ENCODE data around the gene ZBTB46.

The ZBTB46 gene

GRCh38 chr20:63705232-63706026, 125.6 kb downstream of the ZBTB46 start:
- H3K4me3 ChIP-seq (ENCODE audit: low read depth, low read length) = no peak overlapping the region
- H3K36me3 ChIP-seq = peaks cover 53% of the 10 kb centered on the region
- H3K27ac ChIP-seq = no peak overlapping the region
- no peaks in the 10 kb centered on the region for H3K9me3 ChIP-seq (ENCODE audit: severe bottlenecking)
- no peaks in the 10 kb centered on the region for H3K27me3 ChIP-seq (ENCODE audit: insufficient read depth, low read depth, severe bottlenecking)
- no peak for TF ChIP-seq CTCF (IDR thresholded peaks at IDR 0.05; ENCODE audit: low read depth, low read length)
- DNase-seq = no peak

- H3K4me3 ChIP-seq (ENCODE audit: low read depth, low read length) = no peak overlapping the region
- H3K9me3 ChIP-seq (ENCODE audit: severe bottlenecking) = no peaks in the 10 kb centered on the region
- no peak for DNase-seq
- no peak overlapping the region for H3K27ac ChIP-seq
- peaks cover 47% of the 10 kb centered on the region for H3K36me3 ChIP-seq
- no peaks in the 10 kb centered on the region for H3K27me3 ChIP-seq (ENCODE audit: insufficient read depth, low read depth, severe bottlenecking)
- no peak for TF ChIP-seq CTCF (IDR thresholded peaks at IDR 0.05; ENCODE audit: low read depth, low read length)
Observed at GRCh38 chr20:63704749-63705117, 126.3 kb downstream of the ZBTB46 start.

- TF ChIP-seq CTCF (IDR thresholded peaks at IDR 0.05; ENCODE audit: low read depth, low read length) = no peak
- Histone ChIP-seq H3K9me3 (ENCODE audit: severe bottlenecking) (no peaks in the 10 kb centered on the region), H3K4me3 (ENCODE audit: low read depth, low read length) (no peak overlapping the region), H3K27ac (no peak overlapping the region), H3K27me3 (ENCODE audit: insufficient read depth, low read depth, severe bottlenecking) (no peaks in the 10 kb centered on the region), H3K36me3 (peaks cover 42% of the 10 kb centered on the region)
- DNase-seq = no peak
Observed at GRCh38 chr20:63703976-63704748, 126.9 kb downstream of the ZBTB46 start.

GRCh38 chr20:63703471-63703975, 127.5 kb downstream of the ZBTB46 start:
- no peaks in the 10 kb centered on the region for H3K27me3 ChIP-seq (ENCODE audit: insufficient read depth, low read depth, severe bottlenecking)
- no peak overlapping the region for H3K4me3 ChIP-seq (ENCODE audit: low read depth, low read length)
- TF ChIP-seq CTCF (IDR thresholded peaks at IDR 0.05; ENCODE audit: low read depth, low read length) = no peak
- no peak overlapping the region for H3K27ac ChIP-seq
- H3K36me3 ChIP-seq = peaks cover 37% of the 10 kb centered on the region
- no peaks in the 10 kb centered on the region for H3K9me3 ChIP-seq (ENCODE audit: severe bottlenecking)
- peak; percentile 9 for DNase-seq

GRCh38 chr20:63702751-63703470, 128.2 kb downstream of the ZBTB46 start:
- H3K9me3 ChIP-seq (ENCODE audit: severe bottlenecking) = no peaks in the 10 kb centered on the region
- DNase-seq = no peak

More at GRCh38 chr20:63702751-63703470, 128.2 kb downstream of the ZBTB46 start:
- Histone ChIP-seq H3K4me3 (ENCODE audit: low read depth, low read length) (no peak overlapping the region), H3K27me3 (ENCODE audit: insufficient read depth, low read depth, severe bottlenecking) (no peaks in the 10 kb centered on the region), H3K27ac (no peak overlapping the region), H3K36me3 (peaks cover 39% of the 10 kb centered on the region)
- no peak for TF ChIP-seq CTCF (IDR thresholded peaks at IDR 0.05; ENCODE audit: low read depth, low read length)

Measured in WERI-Rb-1 (cell line).